Esophagus muscularis mucosa (tissue), 4 donors: ENCODE results near the gene MAN1A1. TPM values are rescaled to one million over a fixed set of nuclear protein-coding genes. Genes with fewer than 3 reads are reported as not detected.

ENCODE experiments used
- DNase-seq: peaks from one replicate; pipeline ENCODE4 v3.0.0-alpha.2; 2017; ENCODE audit errors: extremely low spot score
- H3K27ac ChIP-seq, 4 donors: fragments of 200-600 bp; sonication (generic); replicated peaks in 1 of 4; 1 replicate in 3 of 4; 2 replicates in 1 of 4; pipeline ENCODE4 v1.5.1; 2016 to 2019; ENCODE audit warnings: mild to moderate bottlenecking in 1 of 4
- H3K27me3 ChIP-seq, 4 donors: fragments of 200-600 bp; sonication (generic); one replicate each; pipeline versions ENCODE4 v1.5.1 to v1.6.0; 2016 to 2019
- H3K36me3 ChIP-seq, 4 donors: fragments of 200-600 bp; sonication (generic); one replicate each; pipeline ENCODE4 v1.5.1; 2016 to 2019
- H3K4me1 ChIP-seq, 4 donors: fragments of 200-600 bp; sonication (generic); one replicate each; pipeline ENCODE4 v1.5.1; 2016 to 2019
- H3K4me3 ChIP-seq, 4 donors: fragments of 200-600 bp; sonication (generic); 1 replicate in 2 of 4; 2 replicates in 2 of 4; pipeline ENCODE4 v1.5.1; 2016 to 2019; ENCODE audit warnings: mild to moderate bottlenecking in 4 of 4, moderate library complexity in 1 of 4
- H3K9me3 ChIP-seq, 4 donors: fragments of 200-600 bp; sonication (generic); 1 replicate in 3 of 4; 2 replicates in 1 of 4; pipeline ENCODE4 v1.5.1; 2016 to 2019
- EP300 ChIP-seq: sonication (generic); formaldehyde crosslinking; IDR thresholded peaks from one replicate; pipeline ENCODE4 v1.6.1; 2017; ENCODE audit warnings: antibody characterized with exemption
- POLR2A ChIP-seq: fragments of 450-650 bp; IDR thresholded peaks from one replicate; pipeline ENCODE4 v1.6.1; 2017; ENCODE audit warnings: antibody characterized with exemption, moderate library complexity, mild to moderate bottlenecking, low read depth
- POLR2AphosphoS5 ChIP-seq, 2 donors: sonication (generic); formaldehyde crosslinking; IDR thresholded peaks; one replicate each; pipeline ENCODE4 v1.6.1; 2017; ENCODE audit warnings: antibody characterized with exemption in 2 of 2
- WGBS: methylation state at CpG from one replicate; pipeline ENCODE4 v1.1.5; 2018; 5-methylcytosine and 5-hydroxymethylcytosine counted together
- intact Hi-C: fragments of 100-400 bp; cut with DNase I; formaldehyde crosslinking; loops from one replicate; pipeline ENCODE4 v1.15.1; 2023
- total RNA-seq, 4 donors: library from RNA; depleted of rRNA; stranded (reverse); fragments of >200 nt; gene quantifications; one replicate each; pipeline versions ENCODE4 v1.1.0 to v1.2.1, GENCODE V29; 2016
- TF ChIP-seq, protein P1 (sequence below), 3 experiments: fragments of 200-600 bp in 2 of 3; fragments of 450-650 bp in 1 of 3; sonication (generic) in 2 of 3; IDR thresholded peaks; one replicate each; pipeline ENCODE4 v1.5.1; 2017 to 2019; ENCODE audit warnings: antibody characterized with exemption in 3 of 3, mild to moderate bottlenecking in 2 of 3, moderate library complexity in 1 of 3

The MAN1A1 gene
- total RNA-seq, 4 donors from 2014 or later: 79.4 to 125 (median 101) TPM

DNA sequence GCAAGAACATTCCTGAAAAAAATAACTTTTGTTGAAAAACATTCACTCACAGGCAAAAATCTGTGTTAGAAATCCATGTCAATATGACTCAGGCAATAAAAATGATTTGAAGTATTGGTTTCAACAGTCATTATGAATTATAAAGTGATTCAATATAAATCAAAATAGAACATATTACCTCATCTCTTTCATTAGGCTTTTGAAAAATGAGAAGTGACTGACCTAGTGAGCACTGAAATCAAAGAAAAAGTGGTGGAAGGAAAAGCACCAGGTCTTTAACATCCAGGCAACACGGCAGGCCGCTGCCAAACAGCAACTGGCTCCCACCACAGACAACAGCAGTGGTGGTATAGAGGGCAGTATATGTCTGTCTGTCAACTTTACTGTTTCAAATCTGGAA, 68.9 kb downstream of the MAN1A1 start:
- Histone ChIP-seq H3K4me3 (no peak overlapping the region), H3K27me3 (no peaks in the 10 kb centered on the region), H3K9me3 (no peaks in the 10 kb centered on the region), H3K36me3 (peaks cover 0 to 6% (median 0%) of the 10 kb centered on the region in 4 donors), H3K4me1 (peaks cover 4 to 17% (median 12%) of the 10 kb centered on the region in 4 donors), H3K27ac (no peak overlapping the region)
- no peak for TF ChIP-seq POLR2A
- no peak for TF ChIP-seq POLR2AphosphoS5 (IDR thresholded peaks at IDR 0.05)
- no peak for TF ChIP-seq EP300
- TF ChIP-seq, protein P1, sequence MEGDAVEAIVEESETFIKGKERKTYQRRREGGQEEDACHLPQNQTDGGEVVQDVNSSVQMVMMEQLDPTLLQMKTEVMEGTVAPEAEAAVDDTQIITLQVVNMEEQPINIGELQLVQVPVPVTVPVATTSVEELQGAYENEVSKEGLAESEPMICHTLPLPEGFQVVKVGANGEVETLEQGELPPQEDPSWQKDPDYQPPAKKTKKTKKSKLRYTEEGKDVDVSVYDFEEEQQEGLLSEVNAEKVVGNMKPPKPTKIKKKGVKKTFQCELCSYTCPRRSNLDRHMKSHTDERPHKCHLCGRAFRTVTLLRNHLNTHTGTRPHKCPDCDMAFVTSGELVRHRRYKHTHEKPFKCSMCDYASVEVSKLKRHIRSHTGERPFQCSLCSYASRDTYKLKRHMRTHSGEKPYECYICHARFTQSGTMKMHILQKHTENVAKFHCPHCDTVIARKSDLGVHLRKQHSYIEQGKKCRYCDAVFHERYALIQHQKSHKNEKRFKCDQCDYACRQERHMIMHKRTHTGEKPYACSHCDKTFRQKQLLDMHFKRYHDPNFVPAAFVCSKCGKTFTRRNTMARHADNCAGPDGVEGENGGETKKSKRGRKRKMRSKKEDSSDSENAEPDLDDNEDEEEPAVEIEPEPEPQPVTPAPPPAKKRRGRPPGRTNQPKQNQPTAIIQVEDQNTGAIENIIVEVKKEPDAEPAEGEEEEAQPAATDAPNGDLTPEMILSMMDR (IDR thresholded peaks at IDR 0.05): no peak
- DNase-seq: no peak
- 84% methylated on average over 2 of the region's 2 CpGs for WGBS
- intact Hi-C loops: no loop called here

DNA sequence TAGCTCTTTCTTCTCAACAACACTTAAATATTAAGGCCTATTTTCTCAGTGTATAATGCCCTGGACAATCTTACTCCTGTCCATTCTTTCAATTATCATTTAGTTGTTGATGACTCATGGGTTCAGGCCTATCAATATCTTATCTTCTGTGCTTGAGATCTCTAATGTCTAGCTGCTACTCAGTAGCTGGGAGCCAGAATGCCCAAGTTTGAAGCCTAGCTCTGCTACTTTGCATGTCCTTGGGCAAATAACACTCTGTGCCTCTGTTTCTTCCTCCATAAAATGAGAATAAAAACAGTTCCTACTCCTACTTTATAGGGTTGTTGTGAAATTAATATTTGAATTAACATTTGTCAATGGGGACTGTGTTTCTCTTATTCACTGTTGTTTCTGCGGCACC, 69.5 kb downstream of the MAN1A1 start:
- no peak overlapping the region for H3K27ac ChIP-seq
- H3K4me3 ChIP-seq: no peak overlapping the region
- H3K9me3 ChIP-seq: no peaks in the 10 kb centered on the region
- intact Hi-C loops: no loop called here
- peaks cover 0 to 6% (median 0%) of the 10 kb centered on the region in 4 donors for H3K36me3 ChIP-seq
- H3K27me3 ChIP-seq: no peaks in the 10 kb centered on the region
- 87% methylated on average over 1 of the region's 1 CpG for WGBS
- no peak for DNase-seq
- peaks cover 4 to 17% (median 12%) of the 10 kb centered on the region in 4 donors for H3K4me1 ChIP-seq
- TF ChIP-seq EP300: no peak
- TF ChIP-seq, protein P1 (IDR thresholded peaks at IDR 0.05): no peak
- no peak for TF ChIP-seq POLR2AphosphoS5 (IDR thresholded peaks at IDR 0.05)
- no peak for TF ChIP-seq POLR2A

DNA sequence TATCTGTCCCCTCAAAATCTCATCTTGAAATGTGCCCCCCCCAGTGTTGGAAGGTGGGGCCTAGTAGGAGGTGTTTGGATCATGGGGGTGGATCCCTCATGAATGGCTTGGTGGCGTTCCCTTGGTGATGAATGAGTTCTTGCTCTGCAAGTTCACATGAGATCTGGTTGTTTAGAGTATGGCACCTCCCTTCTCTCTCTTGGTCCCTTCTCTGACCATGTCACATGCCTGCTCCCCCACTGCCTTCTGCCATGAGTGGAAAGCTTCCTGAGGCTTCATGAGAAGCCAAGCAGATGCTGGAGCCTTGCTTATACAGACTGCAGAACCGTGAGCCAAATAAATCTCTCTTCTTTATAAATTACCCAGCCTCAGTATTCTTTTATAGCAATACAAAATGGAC, 70.9 kb downstream of the MAN1A1 start:
- intact Hi-C loops: no loop called here
- Histone ChIP-seq H3K4me3 (no peak overlapping the region), H3K36me3 (peaks cover 0 to 2% (median 0%) of the 10 kb centered on the region in 4 donors), H3K4me1 (peaks cover 4 to 15% (median 10%) of the 10 kb centered on the region in 4 donors), H3K27ac (no peak overlapping the region), H3K9me3 (no peaks in the 10 kb centered on the region), H3K27me3 (no peaks in the 10 kb centered on the region)
- 79% methylated on average over 2 of the region's 2 CpGs for WGBS
- TF ChIP-seq EP300 (no peak), POLR2A (no peak), POLR2AphosphoS5 (IDR thresholded peaks at IDR 0.05) (no peak)
- TF ChIP-seq, protein P1 (IDR thresholded peaks at IDR 0.05): no peak
- no peak for DNase-seq

DNA sequence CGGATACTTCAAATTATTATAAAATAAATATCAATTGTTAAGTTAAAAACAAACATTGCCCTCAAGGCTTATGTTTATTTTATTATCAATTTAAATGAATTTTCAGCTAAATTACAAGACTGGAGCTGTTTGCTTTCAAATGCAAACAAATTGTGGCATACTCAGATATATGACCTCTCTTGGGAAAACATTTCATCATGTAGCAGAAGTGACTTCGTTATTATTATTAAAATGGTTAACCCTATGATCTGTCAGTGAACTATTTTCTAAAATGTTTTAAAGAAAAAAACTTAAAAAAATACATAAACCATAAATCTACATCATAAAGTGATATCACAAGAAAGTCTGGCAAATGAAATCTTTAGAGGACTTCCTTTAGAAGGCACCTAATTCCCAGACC, 72.5 kb downstream of the MAN1A1 start:
- Histone ChIP-seq H3K4me3 (no peak overlapping the region), H3K9me3 (no peaks in the 10 kb centered on the region), H3K27me3 (no peaks in the 10 kb centered on the region), H3K4me1 (peaks cover 0 to 8% (median 2%) of the 10 kb centered on the region in 4 donors), H3K36me3 (no peaks in the 10 kb centered on the region), H3K27ac (no peak overlapping the region)
- WGBS: 74% methylated on average over 2 of the region's 2 CpGs
- intact Hi-C loops: no loop called here
- no peak for DNase-seq
- TF ChIP-seq, protein P1 (IDR thresholded peaks at IDR 0.05): no peak
- TF ChIP-seq POLR2A (no peak), POLR2AphosphoS5 (IDR thresholded peaks at IDR 0.05) (no peak)

DNA sequence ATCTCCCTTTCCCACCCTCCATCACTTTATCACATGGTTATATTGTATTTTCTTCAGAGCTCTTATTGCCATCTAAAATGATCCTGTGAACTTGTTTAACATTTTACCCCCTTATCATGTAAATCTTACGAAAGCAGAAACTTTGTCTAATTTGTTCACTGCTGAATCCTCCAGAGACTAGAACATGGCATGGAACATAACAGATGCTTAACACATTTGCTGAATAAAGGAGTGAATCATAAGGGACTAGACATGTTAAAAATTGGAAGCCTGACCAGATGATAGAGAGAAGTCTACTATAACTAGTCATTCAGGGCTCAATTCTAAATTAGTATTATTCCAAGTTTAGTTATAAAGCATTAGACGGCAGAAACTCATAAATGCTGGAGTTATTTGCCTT, 73.3 kb downstream of the MAN1A1 start:
- Histone ChIP-seq H3K9me3 (no peaks in the 10 kb centered on the region), H3K27me3 (no peaks in the 10 kb centered on the region), H3K4me1 (peaks cover 0 to 6% (median 1%) of the 10 kb centered on the region in 4 donors), H3K27ac (no peak overlapping the region), H3K4me3 (no peak overlapping the region), H3K36me3 (no peaks in the 10 kb centered on the region)
- intact Hi-C loops: no loop called here
- DNase-seq: no peak
- TF ChIP-seq, protein P1 (IDR thresholded peaks at IDR 0.05): no peak
- no peak for TF ChIP-seq POLR2AphosphoS5 (IDR thresholded peaks at IDR 0.05)
- TF ChIP-seq EP300: no peak
- TF ChIP-seq POLR2A: no peak
- WGBS: 88% methylated on average over 2 of the region's 2 CpGs
